ENCODE data around the gene ZNF592. TPM values are rescaled to one million over a fixed set of nuclear protein-coding genes. Genes with fewer than 3 reads are reported as not detected.

The ZNF592 gene
- total and polyA plus RNA-seq, 2 donors = 5.9 to 9.7 TPM

GRCh38 chr15:84817466-84818081, 69.2 kb downstream of the ZNF592 start:
- H3K9me3 ChIP-seq (ENCODE audit: control insufficient read depth in 2 of 2, insufficient read depth in 1 of 2, low read length in 1 of 2) = no peaks in the 10 kb centered on the region
- no peak for DNase-seq (ENCODE audit: low read depth in 6 of 9, low spot score in 9 of 9)
- no peak overlapping the region for H3K4me3 ChIP-seq (ENCODE audit: low read length in 2 of 2)
- peaks cover 9 to 17% of the 10 kb centered on the region in 2 donors for H3K4me1 ChIP-seq (ENCODE audit: control insufficient read depth in 2 of 2, insufficient read depth in 2 of 2, low read length in 2 of 2)
- no peaks in the 10 kb centered on the region for H3K36me3 ChIP-seq (ENCODE audit: control insufficient read depth in 2 of 2, insufficient read depth in 2 of 2, low read length in 1 of 2)
- WGBS = 61% methylated on average over 27 of the region's 27 CpGs
- H3K27ac ChIP-seq (ENCODE audit: low read depth in 1 of 2, low read length in 1 of 2) = no peak overlapping the region
- peaks cover 0 to 13% of the 10 kb centered on the region in 2 donors for H3K27me3 ChIP-seq (ENCODE audit: control insufficient read depth in 2 of 2, insufficient read depth in 1 of 2, low read length in 1 of 2)

GRCh38 chr15:84818261-84819131, 70.1 kb downstream of the ZNF592 start:
- no peaks in the 10 kb centered on the region for H3K9me3 ChIP-seq (ENCODE audit: control insufficient read depth in 2 of 2, insufficient read depth in 1 of 2, low read length in 1 of 2)
- WGBS = 85% methylated on average over 9 of the region's 9 CpGs
- peak in 7 of 9 donors; percentile 10 to 59 (median 31) for DNase-seq (ENCODE audit: low read depth in 6 of 9, low spot score in 9 of 9)
- no peak overlapping the region for H3K4me3 ChIP-seq (ENCODE audit: low read length in 2 of 2)
- peak overlapping the region in 1 of 2 donors; percentile 18 for H3K27ac ChIP-seq (ENCODE audit: low read depth in 1 of 2, low read length in 1 of 2)
- H3K4me1 ChIP-seq (ENCODE audit: control insufficient read depth in 2 of 2, insufficient read depth in 2 of 2, low read length in 2 of 2) = peaks cover 9 to 17% of the 10 kb centered on the region in 2 donors
- H3K36me3 ChIP-seq (ENCODE audit: control insufficient read depth in 2 of 2, insufficient read depth in 2 of 2, low read length in 1 of 2) = no peaks in the 10 kb centered on the region
- peaks cover 0 to 13% of the 10 kb centered on the region in 2 donors for H3K27me3 ChIP-seq (ENCODE audit: control insufficient read depth in 2 of 2, insufficient read depth in 1 of 2, low read length in 1 of 2)

DNA sequence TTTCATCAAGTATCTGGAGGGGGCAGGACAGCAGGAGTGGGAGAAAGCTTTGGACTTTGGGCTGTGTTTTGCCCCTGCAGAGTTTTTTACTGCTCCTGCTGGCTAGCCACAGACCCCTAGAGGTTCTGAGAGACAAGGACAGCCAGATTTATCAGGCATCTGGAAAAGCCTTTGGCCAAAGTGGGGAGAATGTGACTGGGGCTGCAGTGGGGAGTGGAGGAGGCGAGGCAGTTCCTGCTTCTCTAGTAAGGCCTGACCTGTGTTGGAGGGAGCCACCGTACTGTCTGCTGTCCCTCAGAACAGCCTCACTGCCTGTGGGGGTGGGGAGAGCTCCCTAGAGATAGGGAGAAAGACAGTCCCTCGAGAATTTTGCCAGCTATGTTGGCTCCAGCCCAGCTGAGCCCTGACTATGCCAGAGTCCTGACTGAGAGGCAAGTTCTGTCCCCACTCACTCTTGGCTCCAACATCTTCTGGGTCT, 70.9 kb downstream of the ZNF592 start:
- Histone ChIP-seq H3K27me3 (ENCODE audit: control insufficient read depth in 2 of 2, insufficient read depth in 1 of 2, low read length in 1 of 2) (peaks cover 0 to 13% of the 10 kb centered on the region in 2 donors), H3K4me3 (ENCODE audit: low read length in 2 of 2) (no peak overlapping the region), H3K27ac (ENCODE audit: low read depth in 1 of 2, low read length in 1 of 2) (no peak overlapping the region), H3K36me3 (ENCODE audit: control insufficient read depth in 2 of 2, insufficient read depth in 2 of 2, low read length in 1 of 2) (no peaks in the 10 kb centered on the region), H3K9me3 (ENCODE audit: control insufficient read depth in 2 of 2, insufficient read depth in 1 of 2, low read length in 1 of 2) (no peaks in the 10 kb centered on the region), H3K4me1 (ENCODE audit: control insufficient read depth in 2 of 2, insufficient read depth in 2 of 2, low read length in 2 of 2) (peaks cover 9 to 17% of the 10 kb centered on the region in 2 donors)
- 92% methylated on average over 3 of the region's 3 CpGs for WGBS
- no peak for DNase-seq (ENCODE audit: low read depth in 6 of 9, low spot score in 9 of 9)

GRCh38 chr15:84819791-84820190, 71.4 kb downstream of the ZNF592 start:
- no peaks in the 10 kb centered on the region for H3K9me3 ChIP-seq (ENCODE audit: control insufficient read depth in 2 of 2, insufficient read depth in 1 of 2, low read length in 1 of 2)

DNA sequence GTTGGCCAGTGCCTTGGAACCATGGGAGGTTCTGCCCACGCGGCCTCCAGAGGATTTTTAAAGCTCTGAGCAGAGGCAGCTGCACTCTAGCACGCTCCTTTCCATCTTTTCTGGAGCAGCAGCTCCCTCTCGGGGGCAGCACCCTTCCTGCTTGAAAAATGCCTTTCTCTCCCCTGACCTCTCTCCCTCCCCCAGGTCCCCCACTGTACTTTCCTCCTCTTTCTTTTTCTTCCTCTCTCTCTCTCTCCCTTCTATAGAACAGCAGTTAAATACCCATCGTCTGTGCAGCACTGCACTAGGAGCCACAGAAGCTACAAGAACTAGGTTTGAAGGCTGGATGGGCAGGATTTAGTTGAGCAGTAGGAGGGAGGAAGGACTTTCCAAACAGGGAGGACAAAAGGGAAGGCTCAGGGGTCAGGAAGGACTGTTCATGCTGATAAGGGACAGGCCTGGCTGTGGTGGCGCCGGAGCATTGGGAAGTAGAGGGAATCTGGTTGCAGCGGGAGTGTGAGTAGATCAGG, 73.2 kb downstream of the ZNF592 start:
- Histone ChIP-seq H3K36me3 (ENCODE audit: control insufficient read depth in 2 of 2, insufficient read depth in 2 of 2, low read length in 1 of 2) (no peaks in the 10 kb centered on the region), H3K27ac (ENCODE audit: low read depth in 1 of 2, low read length in 1 of 2) (no peak overlapping the region), H3K27me3 (ENCODE audit: control insufficient read depth in 2 of 2, insufficient read depth in 1 of 2, low read length in 1 of 2) (peaks cover 0 to 12% of the 10 kb centered on the region in 2 donors), H3K9me3 (ENCODE audit: control insufficient read depth in 2 of 2, insufficient read depth in 1 of 2, low read length in 1 of 2) (no peaks in the 10 kb centered on the region), H3K4me3 (ENCODE audit: low read length in 2 of 2) (no peak overlapping the region), H3K4me1 (ENCODE audit: control insufficient read depth in 2 of 2, insufficient read depth in 2 of 2, low read length in 2 of 2) (peaks cover 9 to 17% of the 10 kb centered on the region in 2 donors)
- no peak for DNase-seq (ENCODE audit: low read depth in 6 of 9, low spot score in 9 of 9)
- whole genome bisulfite sequencing = 88% methylated on average over 8 of the region's 8 CpGs

More at GRCh38 chr15:84819791-84820190, 71.4 kb downstream of the ZNF592 start:
- Histone ChIP-seq H3K27me3 (ENCODE audit: control insufficient read depth in 2 of 2, insufficient read depth in 1 of 2, low read length in 1 of 2) (peaks cover 0 to 13% of the 10 kb centered on the region in 2 donors), H3K36me3 (ENCODE audit: control insufficient read depth in 2 of 2, insufficient read depth in 2 of 2, low read length in 1 of 2) (no peaks in the 10 kb centered on the region), H3K4me3 (ENCODE audit: low read length in 2 of 2) (no peak overlapping the region), H3K27ac (ENCODE audit: low read depth in 1 of 2, low read length in 1 of 2) (no peak overlapping the region), H3K4me1 (ENCODE audit: control insufficient read depth in 2 of 2, insufficient read depth in 2 of 2, low read length in 2 of 2) (peaks cover 9 to 17% of the 10 kb centered on the region in 2 donors)
- WGBS = 97% methylated on average over 2 of the region's 2 CpGs
- DNase-seq (ENCODE audit: low read depth in 6 of 9, low spot score in 9 of 9) = no peak

DNA sequence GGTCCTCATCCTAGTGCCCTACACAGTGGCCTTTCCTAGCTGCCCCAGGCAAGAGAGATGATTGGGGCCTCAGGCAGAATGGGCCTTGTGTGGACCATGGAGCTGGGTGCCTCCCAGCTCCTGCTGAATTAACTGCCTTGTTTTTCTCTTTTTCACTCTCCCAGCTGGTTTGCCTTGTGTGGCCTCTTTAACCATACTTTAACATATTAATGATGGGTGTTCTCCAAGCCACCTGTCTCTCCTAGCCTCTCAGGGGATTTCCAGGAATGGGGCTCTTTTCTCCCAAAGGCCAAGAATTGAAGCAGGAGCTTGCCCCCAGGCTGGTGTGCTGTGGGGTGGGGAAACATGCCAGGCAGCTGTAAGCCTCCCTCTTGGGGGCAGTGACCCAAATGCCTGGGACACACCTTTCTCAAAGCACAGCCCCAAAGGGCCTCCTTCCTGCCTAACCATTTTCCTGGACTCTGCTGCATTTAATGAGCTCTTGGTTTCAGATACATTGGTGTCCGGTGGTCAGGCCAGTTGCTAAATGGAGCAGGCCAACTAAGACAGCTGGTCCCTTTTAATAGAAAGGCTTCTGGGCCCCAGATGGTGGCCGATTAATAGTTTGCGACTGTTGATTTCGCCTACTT, 74.4 kb downstream of the ZNF592 start:
- no peak overlapping the region for H3K27ac ChIP-seq (ENCODE audit: low read depth in 1 of 2, low read length in 1 of 2)
- no peak overlapping the region for H3K4me3 ChIP-seq (ENCODE audit: low read length in 2 of 2)
- WGBS = 98% methylated on average over 4 of the region's 4 CpGs
- peaks cover 0 to 3% of the 10 kb centered on the region in 2 donors for H3K27me3 ChIP-seq (ENCODE audit: control insufficient read depth in 2 of 2, insufficient read depth in 1 of 2, low read length in 1 of 2)
- DNase-seq (ENCODE audit: low read depth in 6 of 9, low spot score in 9 of 9) = no peak
- H3K4me1 ChIP-seq (ENCODE audit: control insufficient read depth in 2 of 2, insufficient read depth in 2 of 2, low read length in 2 of 2) = peaks cover 6 to 11% of the 10 kb centered on the region in 2 donors
- no peaks in the 10 kb centered on the region for H3K36me3 ChIP-seq (ENCODE audit: control insufficient read depth in 2 of 2, insufficient read depth in 2 of 2, low read length in 1 of 2)
- H3K9me3 ChIP-seq (ENCODE audit: control insufficient read depth in 2 of 2, insufficient read depth in 1 of 2, low read length in 1 of 2) = no peaks in the 10 kb centered on the region

- H3K9me3 ChIP-seq (ENCODE audit: control insufficient read depth in 2 of 2, insufficient read depth in 1 of 2, low read length in 1 of 2) = no peaks in the 10 kb centered on the region
- H3K27ac ChIP-seq (ENCODE audit: low read depth in 1 of 2, low read length in 1 of 2) = no peak overlapping the region
- no peak overlapping the region for H3K4me3 ChIP-seq (ENCODE audit: low read length in 2 of 2)
- WGBS = 98% methylated on average over 3 of the region's 3 CpGs
- DNase-seq (ENCODE audit: low read depth in 6 of 9, low spot score in 9 of 9) = no peak
- no peaks in the 10 kb centered on the region for H3K27me3 ChIP-seq (ENCODE audit: control insufficient read depth in 2 of 2, insufficient read depth in 1 of 2, low read length in 1 of 2)
- H3K4me1 ChIP-seq (ENCODE audit: control insufficient read depth in 2 of 2, insufficient read depth in 2 of 2, low read length in 2 of 2) = peaks cover 0 to 5% of the 10 kb centered on the region in 2 donors
- no peaks in the 10 kb centered on the region for H3K36me3 ChIP-seq (ENCODE audit: control insufficient read depth in 2 of 2, insufficient read depth in 2 of 2, low read length in 1 of 2)
These were observed 75.0 kb downstream of the ZNF592 start for GRCh38 chr15:84823282-84823878.

DNA sequence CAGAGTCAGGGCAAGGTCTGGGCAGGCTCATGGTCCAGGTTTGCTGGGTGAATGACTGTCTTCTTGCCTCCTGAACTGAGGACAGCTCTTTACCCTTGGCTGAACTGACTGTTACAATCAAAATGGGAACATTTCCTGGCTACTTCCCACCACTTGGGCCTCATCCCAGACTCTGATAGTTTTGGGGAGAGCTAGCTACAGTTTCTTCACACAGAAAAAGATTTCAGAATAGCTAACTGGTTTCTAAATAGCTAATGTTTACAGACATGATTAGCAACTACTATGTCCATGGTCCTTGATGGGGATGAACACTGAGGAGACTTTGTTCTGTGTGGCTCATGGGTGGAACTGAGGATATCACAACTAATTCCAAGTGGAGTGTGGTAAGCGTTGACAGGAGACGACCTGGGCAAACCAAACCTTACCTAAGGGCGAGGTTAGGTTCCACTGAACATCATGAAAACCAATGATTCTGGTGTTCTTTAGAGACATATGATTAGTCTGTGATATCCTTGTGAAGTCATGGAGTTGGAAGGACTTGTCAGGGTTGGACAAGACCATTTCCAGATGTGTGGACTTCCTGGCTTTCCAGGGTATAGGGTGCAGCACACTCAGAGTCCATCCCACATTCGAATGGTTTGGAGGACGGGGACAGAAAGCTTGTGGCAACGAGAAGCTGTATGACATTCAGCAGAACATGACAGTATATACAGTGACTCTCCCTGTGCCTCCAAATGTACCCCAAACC, 76.0 kb downstream of the ZNF592 start:
- Histone ChIP-seq H3K27me3 (ENCODE audit: control insufficient read depth in 2 of 2, insufficient read depth in 1 of 2, low read length in 1 of 2) (no peaks in the 10 kb centered on the region), H3K4me1 (ENCODE audit: control insufficient read depth in 2 of 2, insufficient read depth in 2 of 2, low read length in 2 of 2) (no peaks in the 10 kb centered on the region), H3K4me3 (ENCODE audit: low read length in 2 of 2) (no peak overlapping the region), H3K36me3 (ENCODE audit: control insufficient read depth in 2 of 2, insufficient read depth in 2 of 2, low read length in 1 of 2) (no peaks in the 10 kb centered on the region), H3K9me3 (ENCODE audit: control insufficient read depth in 2 of 2, insufficient read depth in 1 of 2, low read length in 1 of 2) (no peaks in the 10 kb centered on the region), H3K27ac (ENCODE audit: low read depth in 1 of 2, low read length in 1 of 2) (no peak overlapping the region)
- no peak for DNase-seq (ENCODE audit: low read depth in 6 of 9, low spot score in 9 of 9)
- 97% methylated on average over 6 of the region's 6 CpGs for WGBS

Measured in thymus (tissue), 11 donors.